NCI-H748 (cell line): ENCODE data around the gene RNF19B.
"Not testable (repeated sequence)": the region's sequence is repeated elsewhere in the genome, so short reads cannot be mapped to it uniquely, and the experiment has no call there.

Experiments used
- DNase-seq: peaks from one replicate; lab custom pipeline; 2025; ENCODE audit not compliant: unreplicated experiment; lab: John Stamatoyannopoulos, UW

The RNF19B gene

DNA sequence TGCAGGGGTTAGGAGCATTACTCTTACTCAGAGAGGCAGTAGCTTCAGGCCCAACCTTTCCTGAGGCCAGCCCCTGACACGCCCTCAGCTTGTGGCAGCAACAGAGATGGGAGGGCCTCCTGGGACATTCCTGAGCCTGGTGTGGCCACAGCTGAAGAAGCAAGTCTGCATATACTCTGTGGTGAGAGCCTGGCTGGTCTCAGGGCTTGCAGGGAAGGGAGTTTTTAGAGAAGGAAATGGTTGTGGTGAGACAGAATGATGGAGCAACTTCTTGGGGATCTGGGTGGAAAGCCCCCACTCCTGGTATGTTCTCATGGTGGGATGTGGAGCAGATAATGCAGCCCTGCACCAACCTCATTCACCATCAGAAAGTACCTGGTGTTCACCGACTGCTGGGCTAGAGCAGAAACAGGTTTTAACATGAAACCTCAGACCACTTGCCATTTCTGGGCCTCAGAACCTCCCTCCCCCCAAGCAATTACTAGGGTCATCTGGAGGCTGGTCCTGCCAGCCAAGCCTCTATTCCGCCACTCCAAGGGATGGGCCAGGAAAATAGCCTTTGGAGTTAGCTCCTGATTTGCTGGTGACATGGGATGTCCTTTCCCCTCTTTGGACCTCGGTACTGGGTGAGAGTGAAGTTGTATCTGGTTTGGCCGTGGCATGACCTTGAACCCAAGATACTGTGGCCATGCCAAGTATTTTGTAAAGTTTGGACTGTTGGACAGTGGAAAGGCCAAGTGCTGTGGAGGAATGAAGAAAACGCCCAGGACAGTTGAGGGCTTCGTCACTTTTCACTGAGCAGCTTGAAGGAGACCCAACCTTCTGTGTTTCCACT lies 28.1 kb upstream of the RNF19B start:
- DNase-seq, result no peak

DNA sequence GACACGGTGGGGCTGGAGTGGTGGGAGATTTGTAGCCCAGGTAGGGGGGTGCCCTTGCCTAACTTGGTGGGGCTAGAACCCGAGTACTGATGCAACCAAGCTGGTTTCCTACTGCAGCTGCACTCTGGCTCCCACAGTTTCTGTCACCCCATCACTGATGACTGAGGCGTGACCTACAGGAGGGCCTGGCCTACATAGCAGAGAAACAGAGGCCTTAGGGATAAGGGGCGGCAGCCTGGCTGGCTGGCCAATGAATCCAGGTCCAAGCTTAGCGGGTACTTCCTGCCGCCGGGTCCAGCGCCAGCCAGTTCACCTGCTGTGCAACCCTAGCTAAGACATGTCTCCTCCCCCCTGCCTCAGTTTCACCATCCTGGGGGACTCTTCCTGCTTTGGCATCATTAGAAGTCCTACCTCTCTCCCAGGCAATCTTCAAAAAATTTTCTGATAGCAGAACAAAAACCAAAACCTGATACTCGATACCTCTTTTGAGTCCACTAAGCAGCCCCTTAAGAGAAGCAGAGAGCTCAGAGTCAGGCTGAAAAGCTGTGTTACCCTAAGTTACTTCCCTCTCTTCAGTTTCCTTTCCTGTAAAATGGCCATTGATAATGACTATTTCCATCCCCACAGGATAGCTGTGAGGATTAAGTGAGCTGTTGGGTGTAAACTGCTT lies 27.3 kb upstream of the RNF19B start:
- DNase-seq, result no peak

DNA sequence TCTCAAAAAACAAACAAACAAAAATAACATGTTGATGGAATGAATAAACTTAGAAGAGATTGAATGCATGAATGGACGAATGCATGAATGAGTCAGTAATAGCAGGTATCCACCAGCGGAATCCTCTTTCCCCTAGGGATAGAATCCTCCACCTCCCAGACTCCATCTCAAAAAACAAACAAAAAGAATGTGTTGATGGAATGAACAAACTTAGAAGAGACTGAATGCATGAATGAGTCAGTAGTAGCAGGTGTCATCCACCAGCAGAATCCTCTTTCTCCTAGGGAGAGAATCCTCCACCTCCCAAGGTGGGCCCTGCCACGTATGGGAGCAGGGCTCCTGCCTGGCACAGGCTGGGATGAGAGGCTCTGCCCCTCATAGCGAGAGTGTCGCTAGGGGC lies 26.8 kb upstream of the RNF19B start:
- DNase-seq, result no peak

DNA sequence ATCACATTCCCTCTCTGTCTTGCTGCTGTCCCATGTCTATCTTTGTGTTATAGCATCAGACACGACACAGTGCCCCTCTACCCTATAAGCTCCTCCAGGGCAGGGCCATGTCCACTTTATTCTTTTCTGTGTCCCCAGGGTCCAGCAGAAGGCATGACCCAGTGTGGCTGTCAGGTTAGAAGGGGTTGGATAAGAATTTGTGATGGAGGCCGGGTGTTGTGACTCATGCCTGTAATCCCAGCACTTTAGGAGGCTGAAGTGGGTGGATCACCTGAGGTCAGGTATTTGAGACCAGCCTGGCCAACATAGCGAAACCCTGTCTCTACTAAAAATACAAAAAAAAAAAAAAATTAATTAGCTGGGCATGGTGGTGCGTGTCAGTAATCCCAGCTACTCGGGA lies 26.3 kb upstream of the RNF19B start:
- DNase-seq, result no peak

DNA sequence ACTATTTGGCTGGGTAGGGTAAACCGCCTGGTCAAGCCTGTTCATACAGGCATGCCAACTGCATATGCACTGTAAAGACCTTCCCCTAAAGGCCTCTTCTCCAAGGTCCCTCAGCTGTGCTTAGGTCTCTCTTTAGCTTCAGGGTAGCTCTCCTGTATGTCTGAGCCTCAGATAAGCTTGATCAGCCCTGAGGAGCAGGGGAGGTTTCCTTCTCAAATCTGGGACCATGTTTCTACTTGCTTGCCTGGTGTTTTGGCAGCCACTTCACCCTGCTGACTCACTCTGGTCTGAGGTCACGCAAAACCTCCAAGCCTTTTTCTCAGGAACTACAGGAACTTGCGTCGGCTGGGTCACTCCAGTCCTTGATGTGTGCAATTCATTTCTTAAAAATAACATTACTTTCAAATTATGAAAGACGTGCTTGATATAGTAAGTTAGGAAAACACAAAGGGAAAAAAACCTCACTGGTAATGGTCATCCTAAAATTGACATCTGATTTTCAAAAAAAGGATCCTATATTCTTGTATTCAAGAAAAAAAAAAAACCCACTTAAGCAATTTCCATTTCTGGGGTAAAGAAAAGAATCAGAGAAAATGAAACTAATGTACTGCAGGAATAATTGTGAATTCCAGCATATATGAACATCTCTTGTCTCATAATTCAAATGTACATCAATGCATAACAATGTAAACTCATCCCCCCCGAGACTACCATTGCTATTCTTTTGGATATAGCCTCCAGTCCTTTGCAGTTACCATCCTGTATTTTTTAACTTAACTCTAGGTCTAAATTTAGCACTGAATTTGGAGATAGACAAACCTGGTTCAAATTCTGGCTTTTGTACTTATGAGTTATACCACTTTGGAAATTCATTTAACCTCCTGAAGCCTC lies 24.8 kb upstream of the RNF19B start:
- no peak for DNase-seq

GRCh38 chr1:32988665-32989064 lies 24.1 kb upstream of the RNF19B start:
- DNase-seq, result no peak

GRCh38 chr1:32985226-32985625 lies 20.6 kb upstream of the RNF19B start:
- DNase-seq, result no peak

GRCh38 chr1:32984455-32985171 lies 20.0 kb upstream of the RNF19B start:
- DNase-seq, result no peak

DNA sequence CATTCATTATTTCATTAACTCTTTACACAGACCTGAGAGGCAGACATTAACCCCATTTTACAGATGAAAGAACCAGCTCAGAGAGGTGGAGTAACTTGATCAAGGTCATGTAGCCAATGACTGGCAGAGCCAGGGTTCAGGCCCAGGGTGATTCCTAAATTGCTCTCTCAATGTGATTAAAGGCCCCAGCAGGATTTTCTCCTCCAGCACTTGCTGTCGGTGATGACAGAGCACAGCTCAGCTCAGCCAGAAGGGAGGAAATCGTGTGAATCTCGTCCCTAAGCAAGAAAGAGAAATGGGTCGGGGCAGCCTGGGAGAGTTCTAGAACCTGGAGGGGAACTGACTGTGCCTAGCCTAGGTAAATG lies 19.5 kb upstream of the RNF19B start:
- no peak for DNase-seq

- DNase-seq, result no peak
Observed at GRCh38 chr1:32983020-32983419, 18.4 kb upstream of the RNF19B start.

DNA sequence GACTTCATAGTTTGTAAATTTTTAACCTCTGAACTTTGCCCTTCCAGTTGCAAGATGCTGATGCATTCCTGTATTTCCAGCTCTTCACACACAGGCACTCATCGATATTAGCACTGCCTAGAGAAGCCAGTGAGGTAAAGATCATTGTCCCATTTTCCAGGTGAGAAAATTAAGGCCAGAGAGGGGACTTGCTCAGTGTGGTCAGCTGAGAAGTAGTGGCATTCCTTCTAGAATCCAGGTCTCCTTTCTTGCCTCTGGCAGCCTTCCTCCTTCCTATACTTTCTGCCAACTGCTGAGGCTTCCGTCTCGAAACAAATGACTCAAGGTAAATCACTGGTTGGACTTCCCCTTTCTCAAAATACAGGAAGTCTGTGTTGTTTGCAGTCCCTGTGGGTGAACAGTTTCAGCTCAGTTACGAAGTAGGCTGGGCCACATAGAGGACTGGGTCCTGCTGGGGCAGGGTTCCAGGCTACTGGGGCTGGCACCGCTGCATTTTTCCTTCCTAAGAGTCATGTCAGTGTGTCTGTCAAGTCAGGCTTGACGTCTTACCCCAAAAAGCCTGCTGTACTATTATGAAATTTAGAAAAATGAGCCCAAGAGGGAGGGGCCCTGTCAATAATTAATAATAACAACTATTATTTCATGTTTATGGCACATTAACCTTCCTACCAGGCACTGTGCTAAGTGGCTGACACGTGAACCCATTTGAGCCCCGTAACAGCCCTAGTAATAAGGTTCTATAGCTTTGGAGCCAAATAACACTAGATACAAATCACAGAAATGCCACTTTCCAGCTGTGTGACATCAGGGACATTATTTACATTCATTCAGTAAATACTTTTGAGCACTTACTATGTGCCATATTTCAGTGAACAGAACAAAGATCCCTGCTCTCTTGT lies 16.6 kb upstream of the RNF19B start:
- DNase-seq, result no peak

DNA sequence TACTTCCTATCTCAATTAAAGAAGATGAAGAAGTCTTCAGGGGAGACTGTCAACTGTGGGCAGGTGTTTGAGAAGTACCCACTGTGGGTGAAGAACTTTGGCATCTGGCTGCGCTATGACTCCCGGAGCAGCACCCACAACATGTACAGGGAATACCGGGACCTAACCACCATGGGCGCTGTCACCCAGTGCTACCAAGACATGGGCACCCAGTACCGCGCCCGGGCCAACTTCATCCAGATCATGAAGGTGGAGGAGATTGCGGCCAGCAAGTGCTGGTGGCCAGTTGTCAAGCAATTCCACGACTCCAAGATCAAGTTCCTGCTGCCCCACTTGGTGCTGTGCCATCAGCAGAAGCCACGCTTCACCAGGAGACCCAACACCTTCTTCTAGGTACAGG lies 15.5 kb upstream of the RNF19B start:
- no peak for DNase-seq

- no peak for DNase-seq
Observed at GRCh38 chr1:32978854-32979253, 14.2 kb upstream of the RNF19B start.

DNA sequence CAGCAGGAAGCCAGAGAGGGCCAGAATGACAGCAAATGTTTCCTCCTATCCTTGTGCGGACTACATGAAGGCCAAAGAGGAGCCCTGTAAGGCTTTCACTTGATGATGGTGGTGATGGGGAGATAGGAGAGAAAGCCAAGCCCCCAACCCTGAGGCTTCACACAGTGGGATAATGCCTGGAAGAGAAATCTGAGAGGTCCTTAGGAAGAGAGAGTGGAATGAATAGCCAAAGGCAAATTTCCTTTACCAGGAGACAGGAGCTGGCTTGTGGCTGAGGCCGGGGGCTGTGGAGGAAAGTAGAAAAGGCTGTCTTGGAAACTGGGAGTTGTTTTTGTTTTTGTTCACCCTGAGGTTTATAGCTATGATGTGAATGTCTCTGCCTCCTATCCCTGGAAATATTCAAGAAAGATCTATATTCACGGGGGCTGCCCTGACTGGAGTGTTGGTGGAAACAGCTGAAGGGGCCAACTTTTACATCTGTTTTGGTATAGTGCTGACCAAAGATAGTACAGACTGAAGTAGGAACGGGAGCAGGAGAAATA lies 13.0 kb upstream of the RNF19B start:
- DNase-seq, result no peak

- not testable (repeated sequence) for DNase-seq
Observed at GRCh38 chr1:32975055-32975454, 10.4 kb upstream of the RNF19B start.

GRCh38 chr1:32973458-32973857 lies 8.8 kb upstream of the RNF19B start:
- DNase-seq, result not testable (repeated sequence)

- DNase-seq, result peak; percentile 88
Observed at GRCh38 chr1:32972814-32973428, 8.3 kb upstream of the RNF19B start.

DNA sequence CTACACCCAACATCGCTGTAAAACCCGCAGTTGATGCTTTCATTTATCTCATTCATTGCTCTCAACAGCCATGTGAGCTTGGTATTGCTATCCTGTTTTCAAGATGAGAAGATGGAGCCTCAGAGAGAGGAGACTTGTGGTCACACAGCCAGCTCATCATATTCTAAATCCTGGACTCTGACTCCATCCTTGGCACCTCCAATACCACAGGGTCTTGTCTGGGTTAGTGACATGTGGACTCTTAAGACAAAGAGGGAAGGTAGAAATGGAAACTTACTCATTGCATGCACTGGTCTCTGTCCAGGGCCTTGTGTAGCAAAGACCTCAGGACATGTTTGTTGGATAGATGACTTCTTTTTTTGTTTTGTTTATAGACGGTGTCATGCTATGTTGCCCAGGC lies 7.0 kb upstream of the RNF19B start:
- no peak for DNase-seq

- no peak for DNase-seq
Observed at GRCh38 chr1:32971156-32971555, 6.5 kb upstream of the RNF19B start.
